ENCODE results near the gene PLPPR2.
"Not testable (repeated sequence)": the region's sequence is repeated elsewhere in the genome, so short reads cannot be mapped to it uniquely, and the experiment has no call there.

The PLPPR2 gene, protein sequence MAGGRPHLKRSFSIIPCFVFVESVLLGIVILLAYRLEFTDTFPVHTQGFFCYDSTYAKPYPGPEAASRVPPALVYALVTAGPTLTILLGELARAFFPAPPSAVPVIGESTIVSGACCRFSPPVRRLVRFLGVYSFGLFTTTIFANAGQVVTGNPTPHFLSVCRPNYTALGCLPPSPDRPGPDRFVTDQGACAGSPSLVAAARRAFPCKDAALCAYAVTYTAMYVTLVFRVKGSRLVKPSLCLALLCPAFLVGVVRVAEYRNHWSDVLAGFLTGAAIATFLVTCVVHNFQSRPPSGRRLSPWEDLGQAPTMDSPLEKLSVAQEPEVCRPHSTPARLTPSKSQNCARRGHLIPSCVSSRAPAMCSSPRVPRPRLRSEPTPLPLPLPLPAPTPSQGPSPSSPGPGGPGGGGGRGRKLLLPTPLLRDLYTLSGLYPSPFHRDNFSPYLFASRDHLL

DNA sequence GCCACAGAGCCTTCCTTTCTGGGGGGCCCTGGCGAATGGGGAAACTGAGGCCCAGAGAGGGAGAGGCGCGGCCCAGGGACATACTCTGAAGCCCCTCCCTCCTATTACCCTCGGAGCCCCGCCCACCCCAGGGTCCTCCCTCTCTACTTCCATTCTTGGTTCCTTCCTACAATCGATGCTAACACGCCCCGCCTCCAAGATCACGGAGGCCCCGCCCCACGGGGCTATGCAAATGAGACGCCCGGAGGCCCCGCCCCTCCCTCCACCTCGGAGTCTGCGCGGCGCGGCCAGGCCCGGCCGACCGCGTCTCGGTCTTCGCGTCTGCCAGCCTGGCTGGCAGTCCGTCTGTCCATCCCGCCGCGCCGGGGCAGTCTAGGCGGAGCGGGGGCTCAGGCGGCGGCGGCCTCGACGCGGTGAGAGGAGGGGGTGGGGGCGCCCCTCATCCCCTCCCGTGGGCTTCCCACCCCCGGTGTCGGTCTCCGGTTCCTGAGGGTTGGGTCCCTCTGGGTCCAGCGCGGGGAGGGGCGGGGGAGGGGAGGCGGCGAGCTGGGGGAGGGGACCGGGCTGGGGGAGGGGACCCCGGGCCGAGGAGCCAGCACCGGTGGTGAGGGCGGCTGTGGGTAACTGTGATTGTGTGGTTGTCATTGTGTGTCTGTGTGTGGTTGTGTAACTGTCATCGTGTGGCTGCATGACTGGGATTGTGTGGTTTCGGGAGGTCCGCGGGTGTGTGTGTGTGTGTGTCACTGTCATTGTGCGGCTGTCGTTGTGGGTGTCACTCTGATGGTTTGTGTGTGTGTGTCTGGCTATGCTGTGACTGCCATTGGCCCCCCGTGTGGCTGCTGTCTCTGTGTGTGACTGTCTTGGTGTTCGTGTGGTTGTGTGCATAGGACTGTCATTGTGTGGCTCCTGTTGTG, at the start of gene PLPPR2:
TSS of gene PLPPR2 (plus strand) at position 273 of the 914 bp plus-strand sequence. CDS start 2,242 bp downstream, outside the sequence.
- TF ChIP-seq ZFX (IDR thresholded peaks at IDR 0.05; ENCODE audit: borderline replicate concordance), result no peak
- TF ChIP-seq, protein P1, sequence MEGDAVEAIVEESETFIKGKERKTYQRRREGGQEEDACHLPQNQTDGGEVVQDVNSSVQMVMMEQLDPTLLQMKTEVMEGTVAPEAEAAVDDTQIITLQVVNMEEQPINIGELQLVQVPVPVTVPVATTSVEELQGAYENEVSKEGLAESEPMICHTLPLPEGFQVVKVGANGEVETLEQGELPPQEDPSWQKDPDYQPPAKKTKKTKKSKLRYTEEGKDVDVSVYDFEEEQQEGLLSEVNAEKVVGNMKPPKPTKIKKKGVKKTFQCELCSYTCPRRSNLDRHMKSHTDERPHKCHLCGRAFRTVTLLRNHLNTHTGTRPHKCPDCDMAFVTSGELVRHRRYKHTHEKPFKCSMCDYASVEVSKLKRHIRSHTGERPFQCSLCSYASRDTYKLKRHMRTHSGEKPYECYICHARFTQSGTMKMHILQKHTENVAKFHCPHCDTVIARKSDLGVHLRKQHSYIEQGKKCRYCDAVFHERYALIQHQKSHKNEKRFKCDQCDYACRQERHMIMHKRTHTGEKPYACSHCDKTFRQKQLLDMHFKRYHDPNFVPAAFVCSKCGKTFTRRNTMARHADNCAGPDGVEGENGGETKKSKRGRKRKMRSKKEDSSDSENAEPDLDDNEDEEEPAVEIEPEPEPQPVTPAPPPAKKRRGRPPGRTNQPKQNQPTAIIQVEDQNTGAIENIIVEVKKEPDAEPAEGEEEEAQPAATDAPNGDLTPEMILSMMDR (IDR thresholded peaks at IDR 0.05), result no peak
- no peak within 1 kb of the TSS for H3K27ac ChIP-seq

DNA sequence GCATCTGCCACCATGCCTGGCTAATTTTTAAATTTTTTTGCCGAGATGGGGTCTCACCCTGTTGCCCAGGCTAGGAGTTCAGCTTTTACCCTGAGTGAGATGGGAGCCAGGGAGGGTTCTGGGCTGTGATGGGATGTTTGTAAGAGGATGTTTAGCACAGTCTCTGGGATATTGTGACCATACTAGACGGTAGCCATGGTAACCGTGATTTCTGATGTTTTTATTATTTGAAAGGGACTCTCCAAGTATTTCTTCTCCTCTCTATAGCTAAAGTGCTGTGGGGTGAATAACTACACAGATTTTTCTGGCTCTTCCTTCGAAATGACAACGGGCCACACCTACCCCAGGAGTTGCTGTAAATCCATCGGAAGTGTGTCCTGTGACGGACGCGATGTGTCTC, 48.9 kb upstream of the PLPPR2 start:
- TF ChIP-seq ZFX (IDR thresholded peaks at IDR 0.05; ENCODE audit: borderline replicate concordance), result no peak
- TF ChIP-seq, protein P1 (IDR thresholded peaks at IDR 0.05), result no peak

DNA sequence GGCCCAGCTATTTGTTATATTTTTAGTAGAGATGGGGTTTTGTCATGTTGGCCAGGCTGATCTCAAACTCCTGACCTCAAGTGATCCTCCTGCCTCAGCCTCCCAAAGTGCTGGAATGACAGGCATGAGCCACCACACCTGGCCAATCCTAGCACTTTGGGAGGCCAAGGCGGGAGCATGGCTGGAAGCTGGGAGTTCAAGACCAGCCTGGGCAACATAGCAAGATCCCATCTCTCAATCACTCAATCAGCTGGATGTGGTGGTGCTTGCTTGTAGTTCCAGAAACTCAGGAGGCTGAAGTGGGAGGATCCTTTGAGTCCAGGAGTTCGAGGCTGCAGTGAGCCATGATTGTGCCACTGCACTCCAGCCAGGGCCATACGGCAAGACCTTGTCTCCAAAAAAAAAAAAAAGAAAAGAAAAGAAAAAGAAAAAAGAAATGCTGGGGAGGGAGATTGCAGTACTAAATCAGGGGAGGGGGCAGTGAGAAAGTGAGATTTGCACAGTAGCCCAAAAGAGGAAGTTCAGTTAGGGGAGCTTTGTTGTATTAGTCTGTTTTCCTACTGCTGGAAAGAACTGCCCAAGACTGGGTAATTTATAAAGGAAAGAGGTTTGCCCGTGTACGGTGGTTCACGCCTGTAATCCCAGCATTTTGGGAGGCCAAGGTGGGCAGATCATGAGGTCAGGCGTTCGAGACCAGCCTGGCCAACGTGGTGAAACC, 34.8 kb upstream of the PLPPR2 start:
- not testable (repeated sequence) for H3K27ac ChIP-seq

More for the DNA sequence above, 48.9 kb upstream of the PLPPR2 start:
- no peak overlapping the region for H3K27ac ChIP-seq

DNA sequence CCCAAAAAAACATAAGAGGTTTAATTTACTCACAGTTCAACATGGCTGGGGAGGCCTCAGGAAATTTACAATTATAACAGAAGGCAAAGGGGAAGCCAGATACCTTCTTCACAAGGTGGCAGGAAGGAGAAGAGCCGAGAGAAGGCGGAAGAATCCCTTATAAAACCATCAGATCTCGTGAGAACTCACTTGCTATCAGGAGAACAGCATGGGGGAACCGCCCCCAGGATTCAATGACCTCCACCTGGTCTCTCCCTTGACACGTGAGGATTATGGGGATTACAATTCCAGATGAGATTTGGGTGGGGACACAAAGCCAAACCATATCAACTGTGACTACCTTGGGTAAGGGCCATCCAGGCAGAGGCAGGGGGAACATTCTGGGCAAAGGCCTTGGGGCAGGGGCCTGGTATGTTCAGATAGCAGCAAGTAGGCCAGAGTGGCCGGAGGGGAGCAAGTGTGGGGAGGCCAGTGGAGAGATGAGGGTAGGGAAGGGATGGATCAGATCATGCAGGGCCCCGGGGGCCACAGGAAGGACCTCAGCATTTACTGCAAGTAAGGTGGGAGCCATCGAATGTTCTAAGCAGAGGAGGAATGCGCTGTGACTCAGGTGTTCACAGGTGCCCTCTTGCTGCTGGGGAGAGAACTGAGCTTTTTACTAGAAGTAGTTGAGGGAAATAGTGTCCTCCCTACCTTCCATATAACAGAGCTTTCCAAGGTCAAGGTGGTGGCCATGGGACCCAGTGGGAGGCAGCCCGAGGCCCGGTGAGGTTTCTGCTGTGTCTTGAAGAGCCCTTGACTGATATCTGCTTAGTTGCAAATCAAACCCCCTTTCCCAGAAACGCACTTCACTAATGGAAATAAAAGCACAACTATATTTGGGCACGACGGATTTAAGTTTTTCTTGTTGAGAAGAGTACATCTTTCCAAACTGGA, 33.8 kb upstream of the PLPPR2 start:
- peak overlapping the region; percentile 60; the same call in 1 of the 2 replicates for H3K27ac ChIP-seq
- TF ChIP-seq, protein P1 (IDR thresholded peaks at IDR 0.05), result peak; percentile 40
- TF ChIP-seq ZFX (IDR thresholded peaks at IDR 0.05; ENCODE audit: borderline replicate concordance), result no peak

DNA sequence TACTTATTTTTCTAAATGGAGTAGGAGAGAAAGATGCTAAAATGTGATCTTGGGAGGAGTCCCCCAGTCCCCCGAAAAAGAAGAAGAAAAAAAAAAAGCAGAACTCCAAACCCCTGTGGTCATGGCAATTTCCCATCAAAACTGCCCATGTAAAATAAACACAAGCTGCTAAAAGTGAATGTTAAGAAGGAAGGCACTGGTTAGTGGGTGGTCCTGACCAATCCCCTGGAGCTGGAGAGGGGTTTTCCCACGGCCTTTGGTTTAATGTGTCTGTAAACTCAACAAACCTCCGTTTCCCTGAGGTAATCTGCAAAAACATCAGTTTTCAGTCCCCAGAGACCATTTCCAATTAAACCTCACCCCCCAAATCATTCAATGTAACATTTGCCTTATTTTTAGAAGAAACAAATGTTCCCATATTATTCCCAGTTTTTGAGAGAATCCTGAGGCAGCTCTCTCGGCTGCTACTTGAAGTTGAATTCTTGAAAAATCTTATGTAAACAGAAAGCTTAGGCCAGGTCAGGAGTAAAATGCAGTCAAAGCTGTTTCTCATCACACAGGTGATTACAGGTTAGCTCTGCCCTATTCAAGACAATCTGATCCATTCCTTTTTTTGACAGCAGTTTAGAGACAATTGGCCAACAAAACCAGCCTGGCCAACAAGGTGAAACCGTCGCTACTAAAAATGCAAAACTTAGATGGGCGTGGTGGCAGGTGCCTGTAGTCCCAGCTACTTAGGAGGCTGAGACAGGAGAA, 32.8 kb upstream of the PLPPR2 start:
- H3K27ac ChIP-seq, result peak overlapping the region; percentile 60; the same call in 1 of the 2 replicates
- TF ChIP-seq, protein P1 (IDR thresholded peaks at IDR 0.05), result no peak
- TF ChIP-seq ZFX (IDR thresholded peaks at IDR 0.05; ENCODE audit: borderline replicate concordance), result no peak

DNA sequence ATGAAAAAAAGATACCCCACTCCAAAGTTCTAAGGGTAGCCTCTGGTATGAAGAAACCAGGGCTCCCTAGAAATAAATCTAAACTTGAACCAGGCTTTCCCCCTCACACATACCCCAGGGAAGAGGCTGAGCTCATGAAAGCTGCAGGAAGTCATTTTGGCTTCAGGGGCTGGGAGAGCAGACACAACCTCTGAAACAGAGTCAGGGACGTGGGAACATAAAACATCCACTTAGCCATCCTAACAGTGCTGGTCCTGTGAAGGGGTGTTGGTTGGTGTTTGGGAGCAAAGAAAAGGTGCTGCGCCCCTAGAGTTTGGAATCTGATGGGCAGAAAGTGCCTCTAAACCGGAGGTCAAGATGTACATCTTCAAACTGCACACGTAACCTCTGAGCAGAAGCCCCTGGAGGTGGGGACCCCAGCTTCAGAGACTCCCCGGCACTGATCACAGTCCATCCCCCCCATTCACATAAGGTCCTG, 31.6 kb upstream of the PLPPR2 start:
- TF ChIP-seq, protein P1 (IDR thresholded peaks at IDR 0.05), result no peak
- TF ChIP-seq ZFX (IDR thresholded peaks at IDR 0.05; ENCODE audit: borderline replicate concordance), result no peak
- peak overlapping the region; percentile 60 for H3K27ac ChIP-seq

All from 22Rv1 (cell line).